GM10266 (cell line): ENCODE measurements around the gene PAX7.
"Not testable (repeated sequence)": the region's sequence is repeated elsewhere in the genome, so short reads cannot be mapped to it uniquely, and the experiment has no call there.

Source experiments
- DNase-seq: peaks from one replicate; pipeline ENCODE4 v3.0.0; 2012; ENCODE audit errors: extremely low spot score
- CTCF ChIP-seq: IDR thresholded peaks from 2 replicates; pipeline ENCODE4 v1.5.1; 2012; ENCODE audit warnings: mild to moderate bottlenecking, low read depth; ENCODE audit not compliant: control insufficient read depth, insufficient read depth; ENCODE audit errors: missing control alignments

Gene PAX7

GRCh38 chr1:18740617-18741016 is 110.0 kb downstream of the PAX7 start:
- DNase-seq: no peak
- TF ChIP-seq CTCF: no peak

GRCh38 chr1:18743233-18743632 is 112.6 kb downstream of the PAX7 start:
- TF ChIP-seq CTCF: no peak
- DNase-seq: no peak

GRCh38 chr1:18744381-18744780 is 113.7 kb downstream of the PAX7 start:
- DNase-seq: not testable (repeated sequence)

- no peak for DNase-seq
- no peak for TF ChIP-seq CTCF
Measured at GRCh38 chr1:18746981-18747380, 116.3 kb downstream of the PAX7 start.

GRCh38 chr1:18747671-18748070 is 117.0 kb downstream of the PAX7 start:
- no peak for TF ChIP-seq CTCF
- DNase-seq: no peak

GRCh38 chr1:18748435-18748834 is 117.8 kb downstream of the PAX7 start:
- TF ChIP-seq CTCF: no peak
- no peak for DNase-seq

- DNase-seq: no peak
- no peak for TF ChIP-seq CTCF
Measured at GRCh38 chr1:18749569-18749968, 118.9 kb downstream of the PAX7 start.

GRCh38 chr1:18750600-18750999 is 120.0 kb downstream of the PAX7 start:
- no peak for DNase-seq
- TF ChIP-seq CTCF: no peak
